Neural cell (in vitro differentiated cells): ENCODE results near the gene TOP1. TPM values are rescaled to one million over a fixed set of nuclear protein-coding genes. Genes with fewer than 3 reads are reported as not detected.

Source experiments
- H2AFZ ChIP-seq: fragments of 200-600, 300-800 bp; sonication (generic), shearing (Covaris generic); 2 replicates; pipeline ENCODE4 v1.6.0; 2014; ENCODE audit warnings: low read depth, mild to moderate bottlenecking, antibody characterized with exemption, low read length, moderate library complexity
- H3F3A ChIP-seq: fragments of 200-600 bp; shearing (Covaris generic); 2 replicates; pipeline ENCODE4 v1.6.1; 2016; ENCODE audit warnings: mild to moderate bottlenecking, moderate library complexity, mixed read lengths, antibody characterized with exemption, low read length; ENCODE audit not compliant: insufficient read depth, poor library complexity, severe bottlenecking
- H3K27ac ChIP-seq: fragments of 200-600, 300-800 bp; sonication (generic), shearing (Covaris generic); 2 replicates; pipeline ENCODE4 v1.5.1; 2014; ENCODE audit warnings: mild to moderate bottlenecking, low read length, moderate library complexity
- H3K27me3 ChIP-seq: fragments of 300-800, 200-600 bp; sonication (generic), shearing (Covaris generic); 2 replicates; pipeline ENCODE4 v1.6.0; 2014; ENCODE audit warnings: mild to moderate bottlenecking, low read depth, low read length, moderate library complexity; ENCODE audit not compliant: insufficient read depth
- H3K36me3 ChIP-seq: fragments of 300-800, 200-600 bp; sonication (generic), shearing (Covaris generic); 2 replicates; pipeline ENCODE4 v1.5.1; 2014; ENCODE audit warnings: mild to moderate bottlenecking, antibody characterized with exemption, low read length, moderate library complexity; ENCODE audit not compliant: insufficient read depth
- H3K4me2 ChIP-seq: fragments of 300-800, 200-600 bp; sonication (generic), shearing (Covaris generic); 2 replicates; pipeline ENCODE4 v1.6.0; 2014; ENCODE audit warnings: mild to moderate bottlenecking, low read length
- H3K4me3 ChIP-seq: fragments of 300-800, 200-600 bp; sonication (generic), shearing (Covaris generic); 2 replicates; pipeline ENCODE4 v1.5.1; 2014; ENCODE audit warnings: mild to moderate bottlenecking, low read length, moderate library complexity
- H3K79me2 ChIP-seq: fragments of 200-600 bp; shearing (Covaris generic); replicated peaks from 2 replicates; pipeline ENCODE4 v1.6.0; 2014; ENCODE audit warnings: mild to moderate bottlenecking, low read length, moderate library complexity; ENCODE audit not compliant: insufficient read depth
- H3K9ac ChIP-seq: fragments of 300-800, 200-600 bp; sonication (generic), shearing (Covaris generic); 2 replicates; pipeline ENCODE4 v1.6.1; 2016; ENCODE audit warnings: mild to moderate bottlenecking, low read length, mixed read lengths
- H3K9me2 ChIP-seq: fragments of 200-600 bp; shearing (Covaris generic); 2 replicates; pipeline ENCODE4 v1.6.1; 2016; ENCODE audit warnings: mild to moderate bottlenecking, low read length, mixed read lengths; ENCODE audit not compliant: insufficient read depth
- H3K9me3 ChIP-seq: fragments of 200-600, 300-800 bp; sonication (generic), shearing (Covaris generic); 2 replicates; pipeline ENCODE4 v1.6.1; 2016; ENCODE audit warnings: mild to moderate bottlenecking, mixed run types, low read length, moderate library complexity, mixed read lengths
- H4K20me1 ChIP-seq: fragments of 200-600 bp; shearing (Covaris generic); 2 replicates; pipeline ENCODE4 v1.6.1; 2016; ENCODE audit warnings: mild to moderate bottlenecking, mixed run types; ENCODE audit not compliant: insufficient read depth
- EP300 ChIP-seq: fragments of 450-650 bp; conservative IDR thresholded peaks from 2 replicates; pipeline ENCODE4 v1.6.1; 2014; ENCODE audit warnings: antibody characterized with exemption, mild to moderate bottlenecking, moderate library complexity; ENCODE audit not compliant: poor library complexity, severe bottlenecking
- EZH2 ChIP-seq: fragments of 200-600, 300-800 bp; shearing (Covaris generic), sonication (generic); IDR thresholded peaks from 2 replicates; pipeline ENCODE4 v1.6.1; 2014; ENCODE audit warnings: antibody characterized with exemption, low read length, borderline replicate concordance, mild to moderate bottlenecking; ENCODE audit not compliant: insufficient read depth, poor library complexity, severe bottlenecking
- MXI1 ChIP-seq: fragments of 450-650 bp; conservative IDR thresholded peaks from 2 replicates; pipeline ENCODE4 v1.6.1; 2014; ENCODE audit warnings: antibody characterized with exemption, mild to moderate bottlenecking; ENCODE audit not compliant: poor library complexity, severe bottlenecking
- POLR2AphosphoS5 ChIP-seq: IDR thresholded peaks from 2 replicates; pipeline ENCODE4 v1.6.1; 2012
- RAD21 ChIP-seq: fragments of 450-650 bp; conservative IDR thresholded peaks from 2 replicates; pipeline ENCODE4 v1.6.1; 2014; ENCODE audit warnings: antibody characterized with exemption, mild to moderate bottlenecking, moderate library complexity
- SMC3 ChIP-seq: fragments of 450-650 bp; conservative IDR thresholded peaks from 2 replicates; pipeline ENCODE4 v1.6.1; 2014; ENCODE audit warnings: antibody characterized with exemption, mild to moderate bottlenecking, moderate library complexity; ENCODE audit not compliant: poor library complexity
- TAF1 ChIP-seq: IDR thresholded peaks from 2 replicates; pipeline ENCODE4 v1.6.1; 2012; ENCODE audit warnings: low read depth
- polyA plus RNA-seq: library from polyadenylated mRNA; depleted of rRNA; stranded (reverse); fragments of >200 nt; gene quantifications from 2 replicates; pipeline ENCODE4 v1.2.3, GENCODE V29; 2014
- TF ChIP-seq, protein P1 (sequence below): IDR thresholded peaks from 2 replicates; pipeline ENCODE4 v1.6.1; 2012; ENCODE audit warnings: borderline replicate concordance
- TF ChIP-seq, protein P2 (sequence below): fragments of 450-650 bp; IDR thresholded peaks from 2 replicates; pipeline ENCODE4 v1.5.1; 2014; ENCODE audit warnings: antibody characterized with exemption, mild to moderate bottlenecking, moderate library complexity; ENCODE audit not compliant: poor library complexity, severe bottlenecking

Gene TOP1
- polyA plus RNA-seq, 1 donor from 2014 or later, result 33.2 TPM

DNA sequence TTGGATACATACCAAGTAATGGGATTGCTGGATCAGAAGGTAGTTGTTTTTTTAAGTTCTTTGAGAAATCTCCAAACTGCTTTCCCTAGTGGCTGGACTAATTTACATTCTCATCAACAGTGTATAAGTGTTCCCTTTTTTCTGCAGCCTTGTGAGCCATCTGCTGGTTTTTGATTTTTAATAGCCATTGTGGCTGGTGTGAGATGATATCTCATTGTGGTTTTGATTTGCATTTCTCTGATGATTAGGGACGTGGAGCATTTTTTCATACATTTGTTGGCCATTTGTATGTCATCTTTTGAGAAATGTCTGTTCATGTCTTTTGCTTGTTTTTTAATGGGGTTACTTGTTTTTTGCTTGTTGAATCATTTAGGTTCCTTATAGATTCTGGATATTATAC, 34.8 kb downstream of the TOP1 start:
- no peaks in the 10 kb centered on the region for H3K9me3 ChIP-seq
- H3K4me2 ChIP-seq, result no peak overlapping the region
- H2AFZ ChIP-seq, result no peak overlapping the region
- peaks cover 4% of the 10 kb centered on the region for H3K36me3 ChIP-seq
- H3K79me2 ChIP-seq, result peaks cover 42% of the 10 kb centered on the region
- no peaks in the 10 kb centered on the region for H3K9me2 ChIP-seq
- H3K27ac ChIP-seq, result no peak overlapping the region
- no peak overlapping the region for H3K4me3 ChIP-seq
- H3F3A ChIP-seq, result no peaks in the 10 kb centered on the region
- no peaks in the 10 kb centered on the region for H4K20me1 ChIP-seq
- TF ChIP-seq MXI1 (no peak), POLR2AphosphoS5 (no peak), SMC3 (no peak), TAF1 (no peak), EP300 (no peak), RAD21 (no peak), EZH2 (no peak)
- TF ChIP-seq, protein P1, sequence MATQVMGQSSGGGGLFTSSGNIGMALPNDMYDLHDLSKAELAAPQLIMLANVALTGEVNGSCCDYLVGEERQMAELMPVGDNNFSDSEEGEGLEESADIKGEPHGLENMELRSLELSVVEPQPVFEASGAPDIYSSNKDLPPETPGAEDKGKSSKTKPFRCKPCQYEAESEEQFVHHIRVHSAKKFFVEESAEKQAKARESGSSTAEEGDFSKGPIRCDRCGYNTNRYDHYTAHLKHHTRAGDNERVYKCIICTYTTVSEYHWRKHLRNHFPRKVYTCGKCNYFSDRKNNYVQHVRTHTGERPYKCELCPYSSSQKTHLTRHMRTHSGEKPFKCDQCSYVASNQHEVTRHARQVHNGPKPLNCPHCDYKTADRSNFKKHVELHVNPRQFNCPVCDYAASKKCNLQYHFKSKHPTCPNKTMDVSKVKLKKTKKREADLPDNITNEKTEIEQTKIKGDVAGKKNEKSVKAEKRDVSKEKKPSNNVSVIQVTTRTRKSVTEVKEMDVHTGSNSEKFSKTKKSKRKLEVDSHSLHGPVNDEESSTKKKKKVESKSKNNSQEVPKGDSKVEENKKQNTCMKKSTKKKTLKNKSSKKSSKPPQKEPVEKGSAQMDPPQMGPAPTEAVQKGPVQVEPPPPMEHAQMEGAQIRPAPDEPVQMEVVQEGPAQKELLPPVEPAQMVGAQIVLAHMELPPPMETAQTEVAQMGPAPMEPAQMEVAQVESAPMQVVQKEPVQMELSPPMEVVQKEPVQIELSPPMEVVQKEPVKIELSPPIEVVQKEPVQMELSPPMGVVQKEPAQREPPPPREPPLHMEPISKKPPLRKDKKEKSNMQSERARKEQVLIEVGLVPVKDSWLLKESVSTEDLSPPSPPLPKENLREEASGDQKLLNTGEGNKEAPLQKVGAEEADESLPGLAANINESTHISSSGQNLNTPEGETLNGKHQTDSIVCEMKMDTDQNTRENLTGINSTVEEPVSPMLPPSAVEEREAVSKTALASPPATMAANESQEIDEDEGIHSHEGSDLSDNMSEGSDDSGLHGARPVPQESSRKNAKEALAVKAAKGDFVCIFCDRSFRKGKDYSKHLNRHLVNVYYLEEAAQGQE, result no peak
- TF ChIP-seq, protein P2, sequence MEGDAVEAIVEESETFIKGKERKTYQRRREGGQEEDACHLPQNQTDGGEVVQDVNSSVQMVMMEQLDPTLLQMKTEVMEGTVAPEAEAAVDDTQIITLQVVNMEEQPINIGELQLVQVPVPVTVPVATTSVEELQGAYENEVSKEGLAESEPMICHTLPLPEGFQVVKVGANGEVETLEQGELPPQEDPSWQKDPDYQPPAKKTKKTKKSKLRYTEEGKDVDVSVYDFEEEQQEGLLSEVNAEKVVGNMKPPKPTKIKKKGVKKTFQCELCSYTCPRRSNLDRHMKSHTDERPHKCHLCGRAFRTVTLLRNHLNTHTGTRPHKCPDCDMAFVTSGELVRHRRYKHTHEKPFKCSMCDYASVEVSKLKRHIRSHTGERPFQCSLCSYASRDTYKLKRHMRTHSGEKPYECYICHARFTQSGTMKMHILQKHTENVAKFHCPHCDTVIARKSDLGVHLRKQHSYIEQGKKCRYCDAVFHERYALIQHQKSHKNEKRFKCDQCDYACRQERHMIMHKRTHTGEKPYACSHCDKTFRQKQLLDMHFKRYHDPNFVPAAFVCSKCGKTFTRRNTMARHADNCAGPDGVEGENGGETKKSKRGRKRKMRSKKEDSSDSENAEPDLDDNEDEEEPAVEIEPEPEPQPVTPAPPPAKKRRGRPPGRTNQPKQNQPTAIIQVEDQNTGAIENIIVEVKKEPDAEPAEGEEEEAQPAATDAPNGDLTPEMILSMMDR, result no peak
- no peak overlapping the region for H3K9ac ChIP-seq
- no peaks in the 10 kb centered on the region for H3K27me3 ChIP-seq

DNA sequence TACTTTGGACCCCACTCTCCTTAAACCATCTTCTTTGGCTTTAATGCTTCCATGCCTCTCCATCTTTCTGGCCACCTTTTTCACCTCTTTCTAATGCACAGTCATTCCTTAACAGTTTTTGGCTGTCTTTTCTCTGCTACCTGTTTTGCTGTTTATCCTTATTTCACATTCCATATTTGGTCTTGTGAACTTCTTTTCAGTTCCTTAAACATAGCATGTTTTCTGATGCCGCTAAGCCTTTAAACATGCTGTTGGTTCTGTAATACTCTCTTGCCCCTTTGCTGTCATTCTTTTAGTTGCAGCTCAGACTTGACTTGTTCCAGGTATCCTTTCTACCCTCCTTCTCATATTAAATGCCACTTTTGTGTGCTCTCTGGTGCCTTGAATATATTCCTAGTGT, 35.8 kb downstream of the TOP1 start:
- Histone ChIP-seq H3F3A (no peaks in the 10 kb centered on the region), H3K27ac (no peak overlapping the region), H3K9ac (no peak overlapping the region), H3K27me3 (no peaks in the 10 kb centered on the region), H3K4me3 (no peak overlapping the region), H2AFZ (no peak overlapping the region), H3K36me3 (peaks cover 4% of the 10 kb centered on the region), H3K4me2 (no peak overlapping the region), H3K9me3 (no peaks in the 10 kb centered on the region), H3K79me2 (peaks cover 42% of the 10 kb centered on the region), H4K20me1 (no peaks in the 10 kb centered on the region), H3K9me2 (no peaks in the 10 kb centered on the region)
- TF ChIP-seq SMC3, result no peak
- TF ChIP-seq, protein P2, result no peak
- no peak for TF ChIP-seq RAD21
- no peak for TF ChIP-seq EZH2
- TF ChIP-seq POLR2AphosphoS5, result no peak
- TF ChIP-seq MXI1, result no peak
- TF ChIP-seq TAF1, result no peak
- TF ChIP-seq EP300, result no peak
- TF ChIP-seq, protein P1, result no peak
